ENCODE data around the gene EEA1.
A peak's percentile ranks its signal among the peaks of the same experiment; 100 is the strongest.
"Not testable (repeated sequence)": the region's sequence is repeated elsewhere in the genome, so short reads cannot be mapped to it uniquely, and the experiment has no call there.

The EEA1 gene

GRCh38 chr12:92802906-92803305 lies 126.2 kb downstream of the EEA1 start:
- no peak for DNase-seq (ENCODE audit: low spot score)

GRCh38 chr12:92796650-92797049 lies 132.4 kb downstream of the EEA1 start:
- DNase-seq (ENCODE audit: low spot score) = no peak

- DNase-seq (ENCODE audit: low spot score) = no peak
Observed at GRCh38 chr12:92794814-92795213, 134.3 kb downstream of the EEA1 start.

GRCh38 chr12:92794356-92794755 lies 134.7 kb downstream of the EEA1 start:
- not testable (repeated sequence) for DNase-seq (ENCODE audit: low spot score)

GRCh38 chr12:92786045-92786444 lies 143.1 kb downstream of the EEA1 start:
- DNase-seq (ENCODE audit: low spot score) = no peak

- DNase-seq (ENCODE audit: low spot score) = no peak
Observed at GRCh38 chr12:92785563-92785950, 143.5 kb downstream of the EEA1 start.

- peak; percentile 92 for DNase-seq (ENCODE audit: low spot score)
Observed at GRCh38 chr12:92784797-92785562, 144.1 kb downstream of the EEA1 start.

- DNase-seq (ENCODE audit: low spot score) = no peak
Observed at GRCh38 chr12:92784356-92784755, 144.7 kb downstream of the EEA1 start.

GRCh38 chr12:92779902-92780301 lies 149.2 kb downstream of the EEA1 start:
- DNase-seq (ENCODE audit: low spot score) = no peak

GRCh38 chr12:92778525-92778924 lies 150.6 kb downstream of the EEA1 start:
- DNase-seq (ENCODE audit: low spot score) = no peak

GRCh38 chr12:92775416-92775815 lies 153.7 kb downstream of the EEA1 start:
- no peak for DNase-seq (ENCODE audit: low spot score)

- DNase-seq (ENCODE audit: low spot score) = no peak
Observed at GRCh38 chr12:92771001-92771400, 158.1 kb downstream of the EEA1 start.

GRCh38 chr12:92769124-92769901 lies 159.8 kb downstream of the EEA1 start:
- DNase-seq (ENCODE audit: low spot score) = no peak

- DNase-seq (ENCODE audit: low spot score) = no peak
Observed at GRCh38 chr12:92765871-92766270, 163.2 kb downstream of the EEA1 start.

- no peak for DNase-seq (ENCODE audit: low spot score)
Observed at GRCh38 chr12:92764831-92765230, 164.3 kb downstream of the EEA1 start.

- no peak for DNase-seq (ENCODE audit: low spot score)
Observed at GRCh38 chr12:92762773-92763172, 166.3 kb downstream of the EEA1 start.

GRCh38 chr12:92759634-92760268 lies 169.3 kb downstream of the EEA1 start:
- DNase-seq (ENCODE audit: low spot score) = peak; percentile 50

GRCh38 chr12:92757597-92758121 lies 171.4 kb downstream of the EEA1 start:
- DNase-seq (ENCODE audit: low spot score) = no peak

- DNase-seq (ENCODE audit: low spot score) = no peak
Observed at GRCh38 chr12:92756898-92757596, 172.0 kb downstream of the EEA1 start.

- no peak for DNase-seq (ENCODE audit: low spot score)
Observed at GRCh38 chr12:92753976-92754885, 174.9 kb downstream of the EEA1 start.

- not testable (repeated sequence) for DNase-seq (ENCODE audit: low spot score)
Observed at GRCh38 chr12:92749691-92750090, 179.4 kb downstream of the EEA1 start.

All from SW480 (cell line).